ENCODE results near the gene PTPRT.

PTPRT gene

DNA sequence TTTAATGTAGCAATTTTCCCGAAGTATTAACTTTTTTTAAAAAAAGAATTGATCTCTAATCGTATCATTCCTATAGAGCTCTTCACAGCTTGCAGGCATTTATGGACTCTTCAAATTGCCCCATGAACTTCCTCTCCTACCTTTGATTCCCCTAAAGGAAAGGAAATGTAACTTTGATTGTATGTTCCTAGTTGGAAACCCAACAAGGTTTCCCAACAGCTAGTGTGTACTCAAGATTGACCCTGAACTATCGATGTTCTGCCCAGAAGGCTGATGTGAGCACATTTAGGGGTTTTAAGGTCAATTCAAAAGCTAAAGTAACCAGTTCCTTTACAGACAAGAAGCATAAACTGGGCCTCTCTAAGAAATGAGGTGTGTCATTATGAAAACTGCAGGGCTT is 491.7 kb downstream of the PTPRT start:
- no peak overlapping the region for H3K4me3 ChIP-seq (ENCODE audit: low read depth in 1 of 2, low read length in 2 of 2)
- H3K27me3 ChIP-seq (ENCODE audit: insufficient read depth, low read length, poor library complexity), result peaks cover 3% of the 10 kb centered on the region
- no peak overlapping the region for H2AFZ ChIP-seq (ENCODE audit: low read depth, low read length)
- H3K4me1 ChIP-seq (ENCODE audit: insufficient read depth, low read length), result no peaks in the 10 kb centered on the region
- H3K4me2 ChIP-seq (ENCODE audit: insufficient read depth, low read length), result no peak overlapping the region
- no peaks in the 10 kb centered on the region for H3K9me3 ChIP-seq (ENCODE audit: insufficient read depth, low read length, severe bottlenecking)
- H4K20me1 ChIP-seq (ENCODE audit: insufficient read depth, low read length), result no peaks in the 10 kb centered on the region
- no peak overlapping the region for H3K27ac ChIP-seq (ENCODE audit: low read length)
- no peaks in the 10 kb centered on the region for H3K79me2 ChIP-seq (ENCODE audit: insufficient read depth, low read length)
- TF ChIP-seq CTCF (IDR thresholded peaks at IDR 0.05; ENCODE audit: borderline replicate concordance, extremely low read depth, low read length, poor library complexity, severe bottlenecking), result no peak
- no peak for TF ChIP-seq EZH2 (IDR thresholded peaks at IDR 0.05; ENCODE audit: borderline replicate concordance, low read depth, low read length, severe bottlenecking)
- H3K9ac ChIP-seq (ENCODE audit: low read depth, low read length), result no peak overlapping the region
- H3K36me3 ChIP-seq (ENCODE audit: insufficient read depth, low read length), result no peaks in the 10 kb centered on the region
- DNase-seq, result no peak
- ATAC-seq (ENCODE audit: insufficient read depth, low read depth), result no peak

- no peaks in the 10 kb centered on the region for H3K9me3 ChIP-seq (ENCODE audit: insufficient read depth, low read length, severe bottlenecking)
- H3K27ac ChIP-seq (ENCODE audit: low read length), result no peak overlapping the region
- 0 out of 2 replicates have a peak, but pooled peaks cover 3% of the 10 kb centered on the region for H4K20me1 ChIP-seq (ENCODE audit: insufficient read depth, low read length)
- ATAC-seq (ENCODE audit: insufficient read depth, low read depth) (no peak), DNase-seq (no peak)
- no peaks in the 10 kb centered on the region for H3K79me2 ChIP-seq (ENCODE audit: insufficient read depth, low read length)
- TF ChIP-seq CTCF (IDR thresholded peaks at IDR 0.05; ENCODE audit: borderline replicate concordance, extremely low read depth, low read length, poor library complexity, severe bottlenecking), result no peak
- no peak for TF ChIP-seq EZH2 (IDR thresholded peaks at IDR 0.05; ENCODE audit: borderline replicate concordance, low read depth, low read length, severe bottlenecking)
- H3K4me2 ChIP-seq (ENCODE audit: insufficient read depth, low read length), result no peak overlapping the region
- H3K36me3 ChIP-seq (ENCODE audit: insufficient read depth, low read length), result no peaks in the 10 kb centered on the region
- H2AFZ ChIP-seq (ENCODE audit: low read depth, low read length), result no peak overlapping the region
- peaks cover 3% of the 10 kb centered on the region for H3K27me3 ChIP-seq (ENCODE audit: insufficient read depth, low read length, poor library complexity)
- no peaks in the 10 kb centered on the region for H3K4me1 ChIP-seq (ENCODE audit: insufficient read depth, low read length)
- H3K9ac ChIP-seq (ENCODE audit: low read depth, low read length), result no peak overlapping the region
- H3K4me3 ChIP-seq (ENCODE audit: low read depth in 1 of 2, low read length in 2 of 2), result no peak overlapping the region
Measured at GRCh38 chr20:42690842-42691437, 498.8 kb downstream of the PTPRT start.

DNA sequence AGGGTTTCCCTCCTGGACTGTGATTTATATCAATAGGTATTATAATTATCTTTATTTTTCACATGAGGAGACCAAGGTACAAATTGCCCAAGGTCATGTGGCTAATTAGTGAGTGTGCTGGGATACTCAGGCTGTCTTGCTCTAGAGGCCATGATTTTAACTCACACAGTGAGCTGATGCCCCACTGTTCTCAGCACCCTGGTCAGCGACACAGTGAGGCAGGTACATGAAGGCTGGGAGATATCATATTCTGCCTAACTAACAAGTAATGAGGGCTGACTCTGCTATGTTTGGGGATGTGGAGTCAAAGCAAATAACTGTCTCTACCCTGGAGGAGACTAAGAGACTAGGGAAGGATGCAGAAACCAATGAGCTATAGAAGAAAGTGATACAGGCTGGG is 501.1 kb downstream of the PTPRT start:
- H3K9ac ChIP-seq (ENCODE audit: low read depth, low read length), result no peak overlapping the region
- no peaks in the 10 kb centered on the region for H3K79me2 ChIP-seq (ENCODE audit: insufficient read depth, low read length)
- no peaks in the 10 kb centered on the region for H3K4me1 ChIP-seq (ENCODE audit: insufficient read depth, low read length)
- no peak overlapping the region for H2AFZ ChIP-seq (ENCODE audit: low read depth, low read length)
- DNase-seq, result peak; percentile 51
- 0 out of 2 replicates have a peak, but pooled peaks cover 3% of the 10 kb centered on the region for H4K20me1 ChIP-seq (ENCODE audit: insufficient read depth, low read length)
- H3K9me3 ChIP-seq (ENCODE audit: insufficient read depth, low read length, severe bottlenecking), result no peaks in the 10 kb centered on the region
- peak; percentile 67; the same call in 2 of the 3 replicates for ATAC-seq (ENCODE audit: insufficient read depth, low read depth)
- no peak overlapping the region for H3K4me2 ChIP-seq (ENCODE audit: insufficient read depth, low read length)
- H3K36me3 ChIP-seq (ENCODE audit: insufficient read depth, low read length), result no peaks in the 10 kb centered on the region
- H3K4me3 ChIP-seq (ENCODE audit: low read depth in 1 of 2, low read length in 2 of 2), result no peak overlapping the region
- TF ChIP-seq CTCF (IDR thresholded peaks at IDR 0.05; ENCODE audit: borderline replicate concordance, extremely low read depth, low read length, poor library complexity, severe bottlenecking), result no peak
- no peak for TF ChIP-seq EZH2 (IDR thresholded peaks at IDR 0.05; ENCODE audit: borderline replicate concordance, low read depth, low read length, severe bottlenecking)
- no peaks in the 10 kb centered on the region for H3K27me3 ChIP-seq (ENCODE audit: insufficient read depth, low read length, poor library complexity)
- no peak overlapping the region for H3K27ac ChIP-seq (ENCODE audit: low read length)
